ENCODE measurements around the gene FMNL2.

Gene FMNL2

DNA sequence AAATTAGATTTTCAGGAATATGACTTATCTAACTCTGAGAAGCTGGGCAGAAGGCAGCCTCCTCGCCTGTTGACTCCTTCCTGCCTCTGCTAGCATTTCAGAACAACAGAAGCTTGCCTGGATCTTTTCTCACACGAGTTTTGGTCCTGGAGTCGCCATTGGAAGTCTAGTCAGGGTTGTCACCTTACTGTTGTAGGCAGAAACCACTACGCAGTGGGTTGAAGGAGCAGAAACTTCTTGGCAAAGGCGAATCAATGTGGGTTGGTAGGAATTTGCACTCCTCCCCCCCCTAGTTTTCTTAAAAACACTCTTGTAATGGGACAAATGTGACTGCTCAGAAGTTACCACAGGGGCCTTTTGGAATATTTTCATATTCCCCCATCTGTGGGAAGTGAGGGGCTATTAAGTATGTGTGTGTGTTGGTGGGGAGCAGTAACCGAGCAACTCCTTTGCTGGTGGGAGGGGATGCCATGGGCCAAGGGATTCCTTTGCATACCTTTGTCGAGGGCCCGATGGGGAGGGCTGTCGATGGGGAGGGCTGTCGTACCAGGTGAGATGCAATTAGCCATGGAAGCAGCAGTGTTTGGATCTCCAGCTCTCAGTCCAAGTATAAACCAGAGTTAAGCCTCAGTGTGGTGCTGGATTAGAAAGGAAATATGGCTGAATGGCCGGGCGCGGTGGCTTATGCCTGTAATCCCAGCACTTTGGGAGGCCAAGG lies 117.4 kb downstream of the FMNL2 start:
- DNase-seq: no peak

DNA sequence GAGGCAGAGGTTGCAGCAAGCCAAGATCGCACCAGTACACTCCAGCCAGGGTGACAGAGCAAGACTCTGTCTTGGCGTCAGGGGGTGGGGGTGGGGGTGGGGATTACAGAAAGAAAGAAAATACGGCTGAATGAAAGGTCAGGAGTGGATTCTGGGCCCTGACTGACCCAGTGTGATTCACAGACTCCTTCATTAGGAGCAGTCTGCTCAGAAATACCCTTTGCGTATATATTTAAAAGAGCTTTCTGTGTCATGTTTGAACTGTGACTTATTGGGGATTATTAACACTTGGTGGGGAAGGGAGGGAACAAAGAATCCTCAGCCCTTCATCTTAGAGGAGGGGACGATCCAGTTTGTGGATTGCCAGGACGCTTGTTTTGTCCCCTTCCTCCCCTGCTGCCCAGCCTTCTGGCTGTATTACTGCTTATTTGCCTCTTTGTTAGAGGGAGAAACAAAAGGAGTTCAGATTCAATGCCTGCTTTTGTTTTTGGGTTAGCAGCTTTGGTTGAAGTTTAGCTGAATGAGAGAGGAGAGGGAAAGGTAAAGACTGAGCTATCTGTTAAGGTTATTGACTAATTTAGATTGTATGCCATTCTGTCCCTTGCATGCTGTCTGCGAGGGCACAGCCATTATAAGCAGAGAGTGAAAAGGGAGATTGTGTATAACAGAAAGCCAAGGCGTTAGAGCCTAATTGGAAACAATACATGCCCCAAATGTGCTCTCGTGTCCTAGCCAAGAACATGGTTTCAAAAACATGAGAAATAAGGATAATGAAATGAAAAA lies 118.3 kb downstream of the FMNL2 start:
- no peak for DNase-seq

GRCh38 chr2:152454371-152454770 lies 119.4 kb downstream of the FMNL2 start:
- no peak for DNase-seq

GRCh38 chr2:152454960-152455359 lies 120.0 kb downstream of the FMNL2 start:
- DNase-seq: no peak

DNA sequence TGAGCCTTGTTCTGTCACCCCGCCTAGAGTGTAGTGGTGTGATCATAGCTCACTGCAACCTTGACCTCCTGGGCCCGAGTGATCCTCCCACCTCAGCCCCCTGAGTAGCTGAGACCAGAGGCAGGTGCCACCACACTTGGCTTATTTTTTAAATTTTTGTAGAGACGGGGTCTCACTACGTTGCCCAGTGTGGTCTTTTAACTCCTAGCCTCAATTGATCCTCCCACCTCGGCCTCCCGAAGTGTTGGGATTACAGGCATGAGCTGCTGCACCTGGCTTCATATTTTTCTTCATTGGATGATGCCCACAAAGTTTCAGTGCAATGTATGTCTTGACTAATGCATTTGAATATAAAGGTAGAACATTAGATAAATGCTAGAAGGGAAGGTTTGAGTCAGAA lies 120.8 kb downstream of the FMNL2 start:
- no peak for DNase-seq

DNA sequence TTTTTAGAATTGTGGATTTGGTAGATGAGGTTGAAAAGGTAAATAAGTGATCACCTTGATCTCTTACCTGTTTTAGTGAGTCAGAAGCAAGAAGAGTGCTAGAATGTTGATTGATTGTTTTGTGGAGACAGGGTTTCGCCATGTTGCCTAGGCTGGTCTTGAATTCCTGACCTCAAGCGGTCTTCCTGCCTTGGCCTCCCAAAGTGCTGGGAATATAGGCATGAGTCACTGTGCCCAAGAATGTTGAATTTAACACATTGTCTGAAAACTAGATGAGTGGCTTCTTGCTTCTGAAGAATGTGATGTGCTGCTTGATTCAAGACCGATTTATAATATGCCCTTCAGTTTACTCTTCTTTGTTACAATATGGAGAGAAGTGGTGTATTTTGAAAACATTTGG lies 121.3 kb downstream of the FMNL2 start:
- DNase-seq: no peak

GRCh38 chr2:152458441-152458940 lies 123.5 kb downstream of the FMNL2 start:
- no peak for DNase-seq

DNA sequence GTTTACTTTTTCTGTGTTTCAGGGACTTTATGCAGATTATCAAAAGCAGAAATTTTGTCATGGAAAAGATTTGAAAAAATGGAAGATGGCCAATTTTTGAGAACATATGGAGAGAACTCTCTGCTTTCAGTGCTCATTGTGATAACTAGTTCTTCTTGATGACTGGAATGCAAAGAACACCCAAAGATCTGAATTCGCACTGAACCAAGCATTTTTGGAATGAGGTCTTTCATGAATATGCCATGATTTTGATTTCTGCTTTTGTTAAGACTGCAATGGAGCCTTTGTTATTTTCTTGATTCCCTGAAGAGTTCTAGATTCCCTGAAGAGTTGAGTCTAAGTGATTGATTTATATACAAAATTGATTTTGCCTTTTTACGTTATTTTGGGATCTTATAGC lies 124.1 kb downstream of the FMNL2 start:
- DNase-seq: no peak

GRCh38 chr2:152460567-152460966 lies 125.6 kb downstream of the FMNL2 start:
- no peak for DNase-seq

- DNase-seq: no peak
Observed at GRCh38 chr2:152462120-152462519, 127.1 kb downstream of the FMNL2 start.

- no peak for DNase-seq
Observed at GRCh38 chr2:152462779-152463178, 127.8 kb downstream of the FMNL2 start.

GRCh38 chr2:152464851-152465470 lies 130.0 kb downstream of the FMNL2 start:
- no peak for DNase-seq

- no peak for DNase-seq
Observed at GRCh38 chr2:152465541-152465940, 130.6 kb downstream of the FMNL2 start.

DNA sequence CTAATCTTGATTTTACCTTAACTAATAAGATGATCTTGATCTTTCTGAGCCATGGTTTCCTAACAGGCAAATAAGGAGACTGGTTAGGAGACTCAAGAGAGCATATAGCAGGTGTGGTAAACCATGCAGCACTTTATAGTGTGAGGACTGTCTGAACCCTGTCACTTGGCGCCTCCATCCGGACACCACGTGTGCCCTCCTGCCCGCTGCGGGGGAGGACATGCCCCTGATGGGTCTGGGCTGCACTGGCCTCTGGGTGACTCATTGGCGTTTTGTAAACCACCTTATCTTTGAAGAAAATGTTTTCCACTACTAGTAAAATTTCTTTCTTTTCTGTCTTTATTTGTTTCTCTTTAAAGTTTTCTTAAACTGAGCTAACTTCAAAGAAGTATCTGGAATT lies 131.1 kb downstream of the FMNL2 start:
- DNase-seq: no peak

DNA sequence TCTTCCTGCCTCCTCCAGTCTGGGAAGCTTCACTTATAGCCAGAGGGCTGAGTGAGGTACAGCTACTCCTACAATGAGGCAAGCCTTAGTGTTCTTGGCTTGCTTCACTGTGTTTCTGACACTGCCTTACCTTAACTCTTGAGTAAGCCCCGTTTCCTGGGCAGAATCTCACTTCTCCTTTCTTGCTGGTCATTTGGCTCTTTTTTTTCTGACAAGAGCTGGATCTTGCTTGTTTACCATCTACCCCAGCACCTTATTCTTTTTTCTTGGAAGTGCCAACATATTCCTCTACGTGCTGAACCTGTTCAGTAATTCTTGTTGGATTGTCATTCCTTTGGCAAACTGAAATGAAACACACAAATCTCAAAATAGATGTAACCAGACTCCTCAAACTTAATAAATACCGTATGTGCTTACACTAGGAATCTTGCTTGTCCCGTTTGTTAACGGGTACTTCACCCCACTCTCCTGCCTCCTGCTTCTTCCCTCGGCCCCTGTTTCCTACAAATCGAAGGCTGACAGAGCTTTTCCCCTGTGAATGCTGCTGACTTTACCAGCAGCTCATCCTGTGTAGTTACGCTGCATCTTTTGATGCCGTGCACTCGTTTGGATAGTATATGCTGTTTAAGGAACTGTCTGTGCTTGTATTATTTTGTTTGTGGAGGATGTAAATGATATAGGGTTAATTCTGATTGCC lies 132.2 kb downstream of the FMNL2 start:
- DNase-seq: no peak

DNA sequence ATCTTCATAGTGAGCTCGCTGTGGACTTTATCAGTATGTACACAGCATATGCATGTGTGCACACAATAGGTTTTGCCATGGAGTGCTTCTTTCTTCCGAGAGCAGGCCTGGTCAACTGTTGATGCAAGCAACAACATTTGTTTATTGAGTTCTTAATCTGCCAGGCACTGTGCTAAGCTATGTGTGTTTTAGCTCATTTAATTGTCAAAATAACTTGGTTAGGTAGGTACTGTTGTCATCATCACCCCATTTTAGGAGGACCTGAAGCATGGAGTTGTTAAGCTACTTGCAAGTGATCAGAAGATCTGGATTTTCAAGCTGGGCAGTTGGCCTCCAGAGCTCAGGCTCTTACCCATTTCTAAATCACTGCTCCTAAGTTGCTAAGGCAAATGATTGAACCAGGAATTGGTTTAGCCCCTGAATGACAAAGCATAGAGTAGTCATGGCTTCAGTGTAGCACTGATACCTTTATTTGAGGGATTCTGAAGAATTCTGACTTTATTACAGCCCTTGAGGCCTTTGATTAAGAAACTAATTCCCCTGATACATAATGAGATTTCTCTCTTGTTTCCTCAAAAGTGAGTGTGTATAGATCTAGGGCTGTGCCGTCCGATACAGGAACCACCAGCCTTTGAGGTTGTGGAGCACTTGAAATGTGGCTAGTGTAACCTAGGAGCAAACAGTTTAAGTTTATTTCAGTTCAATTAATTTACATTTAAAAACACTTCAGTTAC lies 132.9 kb downstream of the FMNL2 start:
- DNase-seq: no peak

DNA sequence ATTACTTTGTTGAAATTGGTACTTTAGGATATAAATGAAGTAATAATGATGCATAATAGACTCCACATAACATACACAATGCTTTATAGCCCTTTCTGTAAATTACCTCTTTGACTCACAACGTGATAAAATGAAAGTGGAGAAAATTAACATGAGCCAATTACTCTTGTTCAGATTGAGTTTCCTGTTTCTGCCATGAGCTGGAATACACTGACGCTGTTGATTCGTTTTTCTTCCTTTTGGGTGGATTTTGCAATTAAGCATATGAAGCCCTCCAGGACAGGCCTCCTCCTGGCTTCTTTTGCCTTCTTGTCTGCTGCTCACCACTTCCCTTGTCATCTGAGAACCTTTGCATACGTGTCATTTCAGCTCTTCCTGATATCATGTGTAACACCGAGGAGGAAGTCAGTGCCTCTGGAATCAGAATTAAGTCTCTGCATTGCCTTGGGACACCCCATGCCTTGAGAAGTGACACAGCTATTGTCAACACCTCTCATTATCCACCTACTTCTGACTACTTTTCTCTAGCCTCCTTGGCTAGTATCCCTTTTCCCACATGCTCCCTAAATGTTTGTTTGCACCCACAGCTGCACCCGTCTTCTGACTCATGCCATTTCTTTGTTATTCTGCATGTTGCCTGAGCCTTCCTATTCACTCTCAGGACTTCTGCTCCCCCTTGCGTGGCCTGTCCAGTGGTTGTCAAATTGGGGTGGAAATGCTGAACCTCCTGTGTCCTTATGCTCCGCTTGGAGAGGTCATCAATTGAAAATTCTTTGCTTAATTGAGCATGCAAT lies 134.1 kb downstream of the FMNL2 start:
- no peak for DNase-seq

DNA sequence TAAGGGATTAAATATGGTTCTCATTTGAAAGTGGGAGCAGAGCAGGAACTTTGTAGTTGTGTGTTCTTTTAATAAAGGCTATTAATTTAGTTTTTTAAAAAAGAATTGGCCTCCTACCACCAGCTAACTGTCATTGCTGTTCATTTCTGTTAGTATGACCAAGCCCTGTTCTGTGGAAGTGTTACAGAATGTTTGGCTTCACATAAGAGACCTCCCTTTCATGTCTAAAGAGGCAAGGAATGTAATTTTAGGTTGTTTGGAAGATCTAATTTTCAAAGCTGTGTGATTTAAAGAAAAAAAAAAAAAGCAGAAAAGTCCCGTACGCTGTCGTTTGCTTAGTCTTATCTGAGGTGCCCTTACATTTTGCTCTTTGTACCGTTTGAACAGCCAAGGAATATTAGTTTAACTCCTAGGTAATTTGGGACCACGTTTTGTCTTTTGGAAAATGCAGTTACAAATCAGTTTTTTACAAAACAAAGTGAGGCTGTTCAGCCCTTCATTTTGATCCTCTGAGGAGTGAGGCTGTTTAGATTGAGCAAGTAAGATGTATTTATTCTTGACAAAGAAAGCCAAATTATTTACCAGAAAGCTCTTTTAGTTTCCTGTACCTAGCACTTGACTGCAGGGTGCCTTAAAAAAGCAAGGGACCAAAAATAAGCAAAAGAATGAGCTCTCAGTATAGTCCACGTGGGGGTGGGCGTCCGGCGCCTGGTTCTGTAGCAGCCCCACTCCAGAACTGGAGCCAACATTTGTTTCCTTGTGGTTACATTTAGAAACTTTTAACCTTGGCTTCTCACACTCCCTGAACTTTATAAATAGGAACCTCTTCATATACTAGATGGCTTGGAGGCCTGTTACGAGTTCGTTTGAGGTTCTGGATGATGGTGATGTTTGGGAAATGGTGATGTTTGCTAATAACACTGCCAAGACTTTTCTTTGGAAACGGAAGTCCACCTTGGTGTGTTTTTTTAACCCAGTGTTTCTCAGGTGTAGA lies 136.2 kb downstream of the FMNL2 start:
- no peak for DNase-seq

DNA sequence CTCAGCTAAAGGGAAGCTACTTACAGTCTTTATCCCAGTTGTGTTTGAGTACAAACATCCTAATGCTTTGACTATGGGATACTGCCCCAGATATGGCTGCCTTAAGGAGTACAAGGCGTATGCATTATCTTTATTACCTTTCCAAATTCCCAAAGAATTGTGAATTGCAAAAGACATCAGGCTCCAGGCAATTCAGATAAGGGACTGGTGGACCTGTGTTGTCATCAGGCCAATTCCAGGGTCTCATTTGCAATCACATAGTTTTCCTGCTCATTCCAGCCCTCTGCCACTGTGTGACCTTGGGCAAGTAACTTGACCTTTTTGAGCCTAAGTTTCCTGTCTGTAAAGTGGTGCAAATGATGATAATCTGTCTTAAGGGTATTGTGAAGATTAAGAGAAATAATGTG lies 137.5 kb downstream of the FMNL2 start:
- DNase-seq: no peak

GRCh38 chr2:152473151-152473857 lies 138.3 kb downstream of the FMNL2 start:
- DNase-seq: no peak
